B cell (primary cell): ENCODE data around the gene COBL.

Source experiments
- CTCF ChIP-seq: fragments of 200-600 bp; IDR thresholded peaks from one replicate; pipeline ENCODE4 v1.8.0; 2022; ENCODE audit warnings: antibody characterized with exemption, mild to moderate bottlenecking
- EZH2 ChIP-seq: IDR thresholded peaks from 2 replicates; pipeline ENCODE4 v1.6.1; 2012; ENCODE audit warnings: borderline replicate concordance, low read depth, mild to moderate bottlenecking, moderate library complexity, low read length; ENCODE audit not compliant: insufficient read depth, poor library complexity, severe bottlenecking

- no peak for TF ChIP-seq CTCF
- TF ChIP-seq EZH2, result no peak
These were observed 2.7 kb downstream of the COBL start for GRCh38 chr7:51313738-51314425.
